Memory B cell (primary cell): ENCODE measurements around the gene LAPTM4A.
A peak's percentile ranks its signal among the peaks of the same experiment; 100 is the strongest.

Source experiments
- ATAC-seq: fragments of 150-1000 bp; cut with Tn5 transposase; 2 replicates; pipeline ENCODE4 v1.10.0; 2021; ENCODE audit warnings: low read depth, mild to moderate bottlenecking, moderate library complexity
- DNase-seq, 2 donors: peaks; one replicate each; pipeline ENCODE4 v3.0.0; 2022; ENCODE audit warnings: low spot score in 2 of 2
- H3K27ac Mint-ChIP-seq: one replicate; pipeline ENCODE4 v1.8.0; 2022; ENCODE audit warnings: mild to moderate bottlenecking, moderate library complexity, mixed read lengths
- H3K27me3 Mint-ChIP-seq: one replicate; pipeline ENCODE4 v1.8.0; 2022; ENCODE audit warnings: mixed read lengths
- H3K36me3 Mint-ChIP-seq: one replicate; pipeline ENCODE4 v1.8.0; 2022; ENCODE audit warnings: mild to moderate bottlenecking, mixed read lengths
- H3K4me1 Mint-ChIP-seq: one replicate; pipeline ENCODE4 v1.8.0; 2022; ENCODE audit warnings: mixed read lengths
- H3K4me3 Mint-ChIP-seq: one replicate; pipeline ENCODE4 v1.8.0; 2022; ENCODE audit warnings: mild to moderate bottlenecking, moderate library complexity, mixed read lengths
- H3K9me3 Mint-ChIP-seq: one replicate; pipeline ENCODE4 v1.8.0; 2022; ENCODE audit warnings: mixed read lengths

Gene LAPTM4A

DNA sequence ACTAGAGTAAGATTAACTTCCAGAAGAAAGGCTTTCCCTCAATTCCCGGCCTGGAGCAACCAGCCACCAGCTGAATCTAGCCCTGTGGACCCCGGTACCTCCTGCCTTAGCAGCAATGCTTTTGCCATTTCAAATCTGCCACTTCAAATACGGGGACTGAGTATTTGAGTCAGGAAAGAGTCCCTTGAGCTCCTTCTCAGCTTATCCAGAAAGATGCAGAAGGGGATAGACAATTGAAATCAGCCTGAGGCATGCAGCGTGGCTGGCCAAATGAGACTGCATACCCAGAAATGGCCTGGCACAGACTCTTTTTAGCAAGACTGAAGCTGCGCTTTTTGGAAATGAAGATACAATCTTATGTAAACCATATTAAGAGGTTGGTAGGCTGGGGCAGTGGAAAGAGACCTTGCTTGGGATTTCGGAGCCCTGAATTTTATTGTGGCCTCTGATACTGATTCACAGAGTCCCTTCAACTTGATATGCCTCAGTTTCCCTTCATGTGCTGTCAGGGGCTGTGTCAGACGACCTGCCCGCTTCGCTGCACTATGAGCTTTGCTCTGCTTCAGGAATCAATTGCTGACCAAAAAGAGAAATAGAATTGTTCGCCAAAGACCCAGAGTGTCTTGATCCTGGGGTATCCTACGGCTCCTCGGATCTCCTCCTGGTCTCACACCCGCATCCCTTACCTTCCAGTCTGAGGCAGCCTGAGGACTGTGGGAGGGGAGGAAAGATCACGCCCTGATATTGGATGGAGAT lies 40.0 kb downstream of the LAPTM4A start:
- peaks cover 21% of the 10 kb centered on the region for H3K27me3 Mint-ChIP-seq
- DNase-seq (no peak), ATAC-seq (no peak)
- H3K27ac Mint-ChIP-seq: no peak overlapping the region
- H3K4me3 Mint-ChIP-seq: peak overlapping the region; percentile 75
- no peaks in the 10 kb centered on the region for H3K9me3 Mint-ChIP-seq
- H3K4me1 Mint-ChIP-seq: peaks cover 2% of the 10 kb centered on the region
- no peaks in the 10 kb centered on the region for H3K36me3 Mint-ChIP-seq

DNA sequence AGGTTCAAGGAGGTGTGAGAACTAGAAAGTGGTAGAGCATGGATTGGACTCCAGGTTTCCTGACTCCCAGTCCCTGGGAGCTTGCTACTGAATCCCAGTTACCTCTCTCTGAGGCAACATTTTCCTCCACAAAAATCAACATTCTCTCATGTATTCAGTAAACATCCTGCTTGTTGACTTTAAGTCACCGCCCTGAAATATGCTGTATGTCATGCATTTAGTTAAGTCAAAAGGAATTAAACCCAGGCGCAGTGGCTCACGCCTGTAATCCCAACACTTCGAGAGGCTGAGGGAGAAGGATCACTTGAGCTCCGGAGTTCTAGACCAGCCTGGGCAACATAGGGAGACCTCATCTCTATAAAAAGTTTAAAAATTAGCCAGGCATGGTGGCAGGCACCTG lies 42.7 kb downstream of the LAPTM4A start:
- Mint-ChIP-seq H3K4me3 (no peak overlapping the region), H3K36me3 (no peaks in the 10 kb centered on the region), H3K27me3 (peaks cover 13% of the 10 kb centered on the region), H3K27ac (no peak overlapping the region), H3K9me3 (no peaks in the 10 kb centered on the region), H3K4me1 (peaks cover 2% of the 10 kb centered on the region)
- DNase-seq (no peak), ATAC-seq (no peak)

DNA sequence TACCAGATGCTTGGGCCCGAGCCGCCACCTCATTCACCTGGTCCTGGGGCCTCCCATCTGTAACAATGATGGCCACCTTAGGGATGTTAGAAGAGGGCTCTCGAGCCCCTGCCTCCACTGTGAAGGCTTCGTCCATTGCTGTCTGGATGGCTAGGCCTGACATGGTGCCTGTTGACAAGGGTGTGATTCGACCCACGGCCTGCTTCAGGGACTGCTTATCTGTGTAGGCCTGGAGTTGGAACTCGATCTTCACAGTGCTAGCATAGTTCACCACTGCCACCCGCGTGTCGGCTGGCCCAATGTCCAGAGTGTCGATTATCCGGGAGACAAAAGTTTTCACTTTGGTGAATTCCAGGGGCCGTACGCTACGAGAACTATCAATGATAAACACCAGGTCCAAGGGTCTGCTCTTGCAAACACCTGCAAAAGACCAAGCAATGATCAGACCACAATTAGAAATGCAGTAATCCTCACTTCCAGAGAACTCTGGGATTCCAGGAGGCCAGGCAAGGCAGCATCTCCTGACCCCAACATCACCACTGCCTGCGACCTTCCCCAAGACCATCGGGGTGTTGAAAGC lies 45.4 kb downstream of the LAPTM4A start:
- DNase-seq (no peak), ATAC-seq (no peak)
- no peaks in the 10 kb centered on the region for H3K36me3 Mint-ChIP-seq
- H3K27ac Mint-ChIP-seq: no peak overlapping the region
- H3K27me3 Mint-ChIP-seq: peaks cover 11% of the 10 kb centered on the region
- H3K4me3 Mint-ChIP-seq: no peak overlapping the region
- no peaks in the 10 kb centered on the region for H3K4me1 Mint-ChIP-seq
- H3K9me3 Mint-ChIP-seq: no peaks in the 10 kb centered on the region

DNA sequence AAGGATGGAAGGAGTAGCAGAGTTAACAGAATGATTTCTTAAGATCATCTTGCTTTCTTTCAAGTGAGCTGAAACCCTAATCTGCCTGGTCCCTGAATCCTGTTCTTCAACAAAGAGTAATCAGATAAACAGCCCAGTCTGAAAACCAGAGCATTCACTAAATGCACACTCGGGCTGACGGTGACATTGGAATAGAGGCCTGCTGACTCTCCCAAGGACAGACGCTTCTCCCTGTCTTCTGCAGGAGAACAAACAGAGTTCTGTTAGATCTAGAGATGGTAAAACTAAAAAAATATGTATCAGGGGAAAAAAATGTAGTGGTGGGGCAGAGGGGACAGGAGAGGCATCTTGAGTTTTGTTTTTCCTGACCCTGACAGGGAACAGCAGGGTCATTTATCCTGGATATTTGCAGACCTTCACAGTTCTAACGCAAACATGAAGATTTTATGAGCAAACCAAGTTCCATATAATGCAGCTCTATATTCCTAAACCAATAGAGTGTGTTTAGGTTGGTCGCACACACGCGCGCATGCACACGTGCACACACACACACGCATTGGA lies 46.3 kb downstream of the LAPTM4A start:
- DNase-seq (no peak), ATAC-seq (no peak)
- H3K27ac Mint-ChIP-seq: no peak overlapping the region
- no peaks in the 10 kb centered on the region for H3K36me3 Mint-ChIP-seq
- H3K9me3 Mint-ChIP-seq: no peaks in the 10 kb centered on the region
- no peak overlapping the region for H3K4me3 Mint-ChIP-seq
- H3K4me1 Mint-ChIP-seq: no peaks in the 10 kb centered on the region
- peaks cover 11% of the 10 kb centered on the region for H3K27me3 Mint-ChIP-seq

DNA sequence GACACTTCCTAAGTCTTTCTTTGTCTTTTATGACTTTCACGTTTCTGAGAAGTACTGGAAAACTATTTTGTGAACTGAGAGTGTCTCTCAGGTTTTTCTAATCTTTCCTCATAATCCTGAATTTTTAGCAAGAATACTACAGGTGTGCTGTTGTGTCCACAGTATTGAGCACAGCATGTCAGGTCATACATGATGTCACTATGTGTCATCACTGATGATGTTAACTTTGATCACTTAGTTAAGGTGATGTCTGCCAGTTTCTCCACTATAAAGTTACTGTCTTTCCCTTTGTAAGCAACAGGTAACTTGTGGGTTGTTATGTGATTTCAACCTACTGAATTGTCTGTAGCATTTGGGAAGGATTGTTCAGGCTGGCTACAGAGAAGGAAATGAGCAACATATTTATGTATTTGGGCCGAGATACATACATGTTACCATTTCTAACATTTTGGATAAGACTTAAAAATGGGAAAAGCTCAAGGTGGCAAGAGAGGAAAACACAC lies 50.0 kb downstream of the LAPTM4A start:
- Mint-ChIP-seq H3K27me3 (peaks cover 11% of the 10 kb centered on the region), H3K4me3 (no peak overlapping the region), H3K4me1 (no peaks in the 10 kb centered on the region), H3K27ac (no peak overlapping the region), H3K36me3 (no peaks in the 10 kb centered on the region), H3K9me3 (no peaks in the 10 kb centered on the region)
- ATAC-seq (no peak), DNase-seq (no peak)

DNA sequence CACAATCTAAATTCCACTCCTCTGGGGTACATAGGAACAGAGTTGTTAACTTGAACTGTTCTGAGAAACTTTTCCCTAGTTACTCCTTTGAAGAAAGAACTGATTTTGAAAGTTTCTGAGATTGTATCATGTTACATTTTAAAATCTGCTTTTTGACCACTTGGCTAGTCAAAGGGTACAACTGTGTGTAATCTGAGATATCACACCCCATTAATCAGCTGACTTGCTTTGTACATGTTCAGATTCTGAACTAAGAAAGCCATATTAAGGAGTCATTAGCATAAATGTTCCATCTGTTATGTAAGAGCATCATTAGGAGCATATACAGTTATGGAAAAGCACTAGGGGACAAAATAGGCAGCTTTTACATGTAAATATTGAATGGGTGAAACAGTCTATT lies 57.7 kb downstream of the LAPTM4A start:
- Mint-ChIP-seq H3K4me3 (no peak overlapping the region), H3K4me1 (peaks cover 8% of the 10 kb centered on the region), H3K36me3 (no peaks in the 10 kb centered on the region)

DNA sequence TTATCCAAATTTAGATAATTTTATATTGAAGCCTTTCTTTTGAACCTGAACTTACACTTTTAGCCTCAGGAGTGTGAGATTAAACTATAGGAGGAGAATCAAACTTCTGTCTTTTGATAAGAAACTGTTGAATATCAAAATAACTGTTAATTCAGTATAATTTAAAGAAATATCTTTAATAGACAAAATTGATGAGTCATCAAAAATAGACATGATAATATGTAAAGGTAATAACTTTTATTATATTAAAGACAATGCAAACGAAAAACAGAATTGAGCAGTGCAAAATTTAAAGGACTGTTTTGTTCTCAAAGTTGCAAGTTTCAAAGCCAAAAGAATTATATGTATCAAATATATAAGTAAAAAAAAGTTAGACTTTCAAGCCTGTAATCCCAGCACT lies 59.5 kb downstream of the LAPTM4A start:
- Mint-ChIP-seq H3K4me1 (peaks cover 15% of the 10 kb centered on the region), H3K9me3 (no peaks in the 10 kb centered on the region), H3K27ac (no peak overlapping the region), H3K36me3 (no peaks in the 10 kb centered on the region), H3K4me3 (no peak overlapping the region), H3K27me3 (peaks cover 6% of the 10 kb centered on the region)
- DNase-seq (no peak), ATAC-seq (no peak)

More for the DNA sequence above, 57.7 kb downstream of the LAPTM4A start:
- Mint-ChIP-seq H3K27ac (no peak overlapping the region), H3K9me3 (no peaks in the 10 kb centered on the region), H3K27me3 (peaks cover 11% of the 10 kb centered on the region)
- ATAC-seq: no peak
- no peak for DNase-seq

DNA sequence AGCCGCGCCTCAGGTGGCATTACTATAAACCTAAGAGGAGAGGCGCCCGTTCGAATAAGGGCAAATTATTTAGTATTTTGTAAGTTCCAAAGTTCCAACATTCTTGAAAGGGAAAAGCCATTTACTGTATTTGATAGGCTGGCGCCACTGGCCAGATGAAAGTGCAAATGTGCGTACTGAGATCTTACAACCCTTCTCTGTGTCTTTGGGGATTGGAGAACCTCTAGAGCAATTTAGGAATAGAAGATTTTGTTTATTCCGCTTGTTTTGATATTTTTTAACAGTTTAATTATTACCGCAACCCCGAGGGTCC lies 61.1 kb downstream of the LAPTM4A start:
- Mint-ChIP-seq H3K27ac (peak overlapping the region; percentile 96), H3K9me3 (no peaks in the 10 kb centered on the region), H3K36me3 (peaks cover 7% of the 10 kb centered on the region), H3K27me3 (peaks cover 3% of the 10 kb centered on the region), H3K4me3 (peak overlapping the region; percentile 93), H3K4me1 (peaks cover 15% of the 10 kb centered on the region)
- no peak for DNase-seq
- no peak for ATAC-seq

DNA sequence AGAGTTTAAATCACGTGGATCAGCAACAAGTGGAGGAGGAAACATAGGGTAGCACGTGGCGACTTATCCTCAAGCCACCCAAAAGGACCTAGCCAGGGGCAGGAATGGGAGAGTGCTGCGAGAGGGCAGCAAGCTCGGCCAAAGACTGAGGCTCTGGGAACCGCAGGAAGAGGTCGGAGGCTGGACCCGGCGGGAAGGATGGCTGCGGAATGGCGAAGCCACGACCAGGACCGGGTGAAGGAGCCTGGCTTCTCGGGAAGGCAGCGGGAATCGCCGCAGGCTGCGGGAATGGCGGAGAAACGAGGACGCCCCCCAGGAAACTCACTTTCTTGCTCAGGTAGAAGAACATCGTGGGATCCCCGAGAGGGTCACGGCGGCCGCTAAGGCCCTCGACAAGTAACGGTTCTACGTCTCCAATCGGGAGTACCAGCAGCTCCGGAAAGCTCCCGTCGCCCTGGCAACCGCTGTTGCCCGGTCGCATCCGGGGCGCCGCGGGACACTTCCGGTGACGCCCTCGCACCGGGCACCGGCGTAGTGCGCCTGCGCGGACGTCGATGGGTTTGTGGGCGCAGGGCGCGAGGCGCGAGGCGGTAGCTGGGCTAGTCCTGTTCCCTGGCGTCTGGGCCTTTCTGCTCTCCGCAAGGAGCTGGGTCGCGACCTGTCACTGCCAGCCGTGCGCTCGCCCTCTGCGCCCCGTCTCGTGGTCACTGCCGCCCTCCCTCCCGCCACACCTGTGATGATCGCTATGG lies 61.6 kb downstream of the LAPTM4A start, which contains the start of gene WDR35:
WDR35 (minus strand) TSS at position 439 of the 749 bp plus-strand sequence; CDS start at position 349, 90 bp downstream.
- peak; percentile 93 for ATAC-seq
- peaks cover 17% of the 10 kb centered on the region for H3K4me1 Mint-ChIP-seq
- peak; percentile 86 to 87 for DNase-seq
- H3K36me3 Mint-ChIP-seq: peaks cover 10% of the 10 kb centered on the region
- peak within 1 kb of the TSS; percentile 93 for H3K4me3 Mint-ChIP-seq
- peak within 1 kb of the TSS; percentile 96 for H3K27ac Mint-ChIP-seq
- H3K9me3 Mint-ChIP-seq: no peaks in the 10 kb centered on the region
- H3K27me3 Mint-ChIP-seq: peaks cover 3% of the 10 kb centered on the region

DNA sequence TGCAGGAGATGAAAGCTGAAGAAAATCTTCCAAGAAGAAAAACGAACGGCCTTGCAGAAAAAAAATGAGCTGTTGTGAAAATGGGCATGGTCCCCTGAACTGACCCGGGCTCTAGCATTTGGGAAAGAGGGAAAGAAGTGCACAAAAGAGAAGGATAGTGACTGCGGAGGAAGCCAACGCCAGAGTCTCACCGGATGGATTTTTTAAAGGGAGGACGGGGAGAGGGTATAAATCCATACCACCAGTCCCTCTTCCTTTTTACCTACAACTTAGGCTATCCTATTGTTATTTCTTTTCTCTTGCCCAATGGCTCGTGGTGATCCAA lies 62.1 kb downstream of the LAPTM4A start:
- peaks cover 11% of the 10 kb centered on the region for H3K36me3 Mint-ChIP-seq
- no peak for DNase-seq
- peaks cover 2% of the 10 kb centered on the region for H3K27me3 Mint-ChIP-seq
- no peaks in the 10 kb centered on the region for H3K9me3 Mint-ChIP-seq
- no peak for ATAC-seq
- peak overlapping the region; percentile 96 for H3K27ac Mint-ChIP-seq
- peaks cover 17% of the 10 kb centered on the region for H3K4me1 Mint-ChIP-seq
- H3K4me3 Mint-ChIP-seq: peak overlapping the region; percentile 93

DNA sequence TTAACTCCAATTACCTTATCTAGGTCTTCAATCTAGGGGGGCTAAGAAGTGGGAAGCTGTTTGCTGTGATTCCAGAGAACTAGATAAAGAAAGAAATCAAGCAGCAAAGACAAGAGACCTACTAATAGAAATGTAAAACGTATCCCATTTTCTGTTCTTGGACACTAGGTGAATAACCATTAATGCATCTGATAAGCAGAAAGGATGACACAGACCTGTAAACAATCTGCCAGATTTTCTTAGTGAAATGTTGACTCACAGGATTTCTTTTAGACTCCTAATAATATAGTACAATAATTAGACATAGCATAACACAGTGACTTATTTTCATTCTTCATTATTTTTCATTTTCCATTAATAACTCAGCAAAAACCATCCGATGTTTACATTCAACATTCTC lies 62.8 kb downstream of the LAPTM4A start:
- H3K27ac Mint-ChIP-seq: peak overlapping the region; percentile 96
- ATAC-seq (no peak), DNase-seq (no peak)
- peaks cover 17% of the 10 kb centered on the region for H3K4me1 Mint-ChIP-seq
- H3K4me3 Mint-ChIP-seq: peak overlapping the region; percentile 93
- H3K36me3 Mint-ChIP-seq: peaks cover 12% of the 10 kb centered on the region
- no peaks in the 10 kb centered on the region for H3K9me3 Mint-ChIP-seq
- peaks cover 2% of the 10 kb centered on the region for H3K27me3 Mint-ChIP-seq

DNA sequence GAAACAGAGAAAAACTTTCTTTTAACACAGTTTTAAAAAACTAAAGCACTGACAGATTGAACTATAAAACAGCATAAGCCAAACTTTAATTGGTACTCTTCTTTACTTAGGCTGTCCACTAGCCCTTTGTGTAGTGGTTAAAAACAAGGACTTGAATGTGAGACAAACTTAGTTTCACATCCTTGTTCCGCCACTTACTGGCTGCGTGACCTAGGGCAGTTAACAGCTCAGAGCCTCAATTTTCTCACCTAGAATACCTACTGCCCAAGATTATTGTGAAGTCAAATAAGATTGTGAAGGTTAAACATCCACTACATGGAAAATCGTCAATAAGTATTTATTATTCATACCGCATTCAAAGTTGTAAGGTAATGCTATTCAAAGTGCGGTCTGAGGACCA lies 63.5 kb downstream of the LAPTM4A start:
- H3K4me3 Mint-ChIP-seq: no peak overlapping the region

More for the DNA sequence above, 63.5 kb downstream of the LAPTM4A start:
- peaks cover 15% of the 10 kb centered on the region for H3K36me3 Mint-ChIP-seq
- H3K9me3 Mint-ChIP-seq: no peaks in the 10 kb centered on the region
- H3K27me3 Mint-ChIP-seq: peaks cover 2% of the 10 kb centered on the region
- ATAC-seq (peak; percentile 49), DNase-seq (no peak)
- H3K4me1 Mint-ChIP-seq: peaks cover 17% of the 10 kb centered on the region
- peak overlapping the region; percentile 96 for H3K27ac Mint-ChIP-seq
